ENCODE measurements around the gene ADAM23.
A peak's percentile ranks its signal among the peaks of the same experiment; 100 is the strongest.

ADAM23 gene

GRCh38 chr2:206424134-206424533, 19.2 kb upstream of the ADAM23 start:
- H3K4me3 ChIP-seq (ENCODE audit: low read depth, low read length): no peak overlapping the region
- no peak overlapping the region for H3K27ac ChIP-seq (ENCODE audit: low read depth, low read length)
- H3K9ac ChIP-seq (ENCODE audit: low read length): no peak overlapping the region
- H3K9me3 ChIP-seq (ENCODE audit: control insufficient read depth, insufficient read depth, low read depth, low read length): no peaks in the 10 kb centered on the region
- H3K36me3 ChIP-seq (ENCODE audit: control insufficient read depth, insufficient read depth, low read length): no peaks in the 10 kb centered on the region
- H3K27me3 ChIP-seq (ENCODE audit: control insufficient read depth, insufficient read depth, low read length): no peaks in the 10 kb centered on the region
- 0 out of 2 replicates have a peak, but pooled peaks cover under 1% of the 10 kb centered on the region for H3K4me1 ChIP-seq (ENCODE audit: control insufficient read depth, insufficient read depth, low read length)

GRCh38 chr2:206428783-206429182, 14.5 kb upstream of the ADAM23 start:
- Histone ChIP-seq H3K36me3 (ENCODE audit: control insufficient read depth, insufficient read depth, low read length) (no peaks in the 10 kb centered on the region), H3K4me3 (ENCODE audit: low read depth, low read length) (no peak overlapping the region), H3K27me3 (ENCODE audit: control insufficient read depth, insufficient read depth, low read length) (no peaks in the 10 kb centered on the region), H3K9ac (ENCODE audit: low read length) (no peak overlapping the region), H3K27ac (ENCODE audit: low read depth, low read length) (no peak overlapping the region), H3K4me1 (ENCODE audit: control insufficient read depth, insufficient read depth, low read length) (no peaks in the 10 kb centered on the region), H3K9me3 (ENCODE audit: control insufficient read depth, insufficient read depth, low read depth, low read length) (no peaks in the 10 kb centered on the region)

GRCh38 chr2:206430452-206430851, 12.9 kb upstream of the ADAM23 start:
- Histone ChIP-seq H3K27ac (ENCODE audit: low read depth, low read length) (no peak overlapping the region), H3K36me3 (ENCODE audit: control insufficient read depth, insufficient read depth, low read length) (no peaks in the 10 kb centered on the region), H3K9ac (ENCODE audit: low read length) (no peak overlapping the region), H3K4me3 (ENCODE audit: low read depth, low read length) (no peak overlapping the region), H3K9me3 (ENCODE audit: control insufficient read depth, insufficient read depth, low read depth, low read length) (no peaks in the 10 kb centered on the region), H3K4me1 (ENCODE audit: control insufficient read depth, insufficient read depth, low read length) (no peaks in the 10 kb centered on the region), H3K27me3 (ENCODE audit: control insufficient read depth, insufficient read depth, low read length) (no peaks in the 10 kb centered on the region)

GRCh38 chr2:206431439-206431838, 11.9 kb upstream of the ADAM23 start:
- H3K9ac ChIP-seq (ENCODE audit: low read length): no peak overlapping the region
- no peaks in the 10 kb centered on the region for H3K27me3 ChIP-seq (ENCODE audit: control insufficient read depth, insufficient read depth, low read length)
- no peaks in the 10 kb centered on the region for H3K9me3 ChIP-seq (ENCODE audit: control insufficient read depth, insufficient read depth, low read depth, low read length)
- H3K4me3 ChIP-seq (ENCODE audit: low read depth, low read length): no peak overlapping the region
- H3K36me3 ChIP-seq (ENCODE audit: control insufficient read depth, insufficient read depth, low read length): no peaks in the 10 kb centered on the region
- H3K27ac ChIP-seq (ENCODE audit: low read depth, low read length): no peak overlapping the region
- no peaks in the 10 kb centered on the region for H3K4me1 ChIP-seq (ENCODE audit: control insufficient read depth, insufficient read depth, low read length)

DNA sequence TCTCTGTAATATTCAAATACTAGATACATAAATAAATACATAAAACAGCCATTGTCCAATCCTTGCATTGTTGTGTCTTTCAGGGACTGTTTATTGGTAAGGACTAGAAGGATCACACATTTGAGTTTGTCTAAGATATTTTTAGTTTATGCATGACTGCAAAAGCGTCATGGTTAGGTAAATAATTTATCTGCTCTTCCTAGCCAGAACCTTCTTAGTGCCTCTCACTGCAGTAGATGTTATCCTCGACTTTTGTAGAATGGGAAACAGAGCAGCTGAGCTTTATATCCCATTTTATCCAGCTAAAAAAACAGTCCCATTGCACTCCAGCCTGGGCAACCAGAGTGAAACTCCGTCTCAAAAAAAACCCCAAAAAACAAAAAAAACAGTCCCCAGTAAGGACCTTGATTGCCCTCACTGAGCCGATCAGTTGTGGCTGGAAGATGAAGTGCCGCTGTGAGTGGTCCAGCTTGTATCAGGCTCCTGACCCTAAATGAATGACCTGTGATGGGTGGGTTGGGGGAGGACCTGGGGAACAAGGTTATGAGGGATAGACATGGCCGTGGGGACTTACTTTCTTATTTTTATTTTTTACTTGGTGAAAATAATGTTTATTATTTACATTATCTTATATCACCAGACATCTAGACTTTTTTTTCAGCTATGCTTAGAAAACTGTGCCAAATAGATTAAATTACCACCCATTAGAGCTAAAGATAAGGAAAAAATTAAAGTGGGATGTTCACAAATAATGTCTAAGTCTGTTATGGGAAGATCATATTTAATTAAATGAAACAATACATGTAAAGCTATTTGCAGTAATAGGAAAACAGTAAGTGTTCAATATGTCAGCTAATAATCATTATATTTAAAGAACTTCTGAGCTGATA, 10.9 kb upstream of the ADAM23 start:
- Histone ChIP-seq H3K9me3 (ENCODE audit: control insufficient read depth, insufficient read depth, low read depth, low read length) (no peaks in the 10 kb centered on the region), H3K27me3 (ENCODE audit: control insufficient read depth, insufficient read depth, low read length) (no peaks in the 10 kb centered on the region), H3K4me3 (ENCODE audit: low read depth, low read length) (no peak overlapping the region), H3K27ac (ENCODE audit: low read depth, low read length) (no peak overlapping the region), H3K4me1 (ENCODE audit: control insufficient read depth, insufficient read depth, low read length) (no peaks in the 10 kb centered on the region), H3K9ac (ENCODE audit: low read length) (no peak overlapping the region), H3K36me3 (ENCODE audit: control insufficient read depth, insufficient read depth, low read length) (no peaks in the 10 kb centered on the region)

DNA sequence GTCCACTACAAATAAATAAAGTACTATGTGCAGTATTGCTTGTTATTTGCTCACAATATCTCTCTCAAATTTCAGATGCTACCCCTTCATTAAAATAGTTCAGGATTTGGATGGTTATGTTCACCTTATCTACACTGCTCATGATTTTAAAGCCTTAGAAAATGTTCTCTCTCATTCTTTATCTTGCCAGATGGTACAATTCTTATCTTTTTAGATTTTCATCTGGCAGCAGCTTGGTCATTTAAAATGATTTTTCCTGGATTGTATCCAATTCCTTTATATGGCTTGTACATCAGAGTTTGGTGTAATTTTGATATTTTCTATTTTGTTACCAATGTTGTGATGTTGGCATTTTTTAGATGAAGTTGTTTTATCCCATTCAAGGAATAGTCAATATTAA, 10.1 kb upstream of the ADAM23 start:
- Histone ChIP-seq H3K4me3 (ENCODE audit: low read depth, low read length) (no peak overlapping the region), H3K4me1 (ENCODE audit: control insufficient read depth, insufficient read depth, low read length) (peaks cover 5% of the 10 kb centered on the region; the same call in 1 of the 2 replicates), H3K27ac (ENCODE audit: low read depth, low read length) (no peak overlapping the region), H3K9me3 (ENCODE audit: control insufficient read depth, insufficient read depth, low read depth, low read length) (no peaks in the 10 kb centered on the region), H3K36me3 (ENCODE audit: control insufficient read depth, insufficient read depth, low read length) (no peaks in the 10 kb centered on the region), H3K9ac (ENCODE audit: low read length) (no peak overlapping the region), H3K27me3 (ENCODE audit: control insufficient read depth, insufficient read depth, low read length) (no peaks in the 10 kb centered on the region)

GRCh38 chr2:206433686-206434085, 9.6 kb upstream of the ADAM23 start:
- H3K4me3 ChIP-seq (ENCODE audit: low read depth, low read length): no peak overlapping the region

DNA sequence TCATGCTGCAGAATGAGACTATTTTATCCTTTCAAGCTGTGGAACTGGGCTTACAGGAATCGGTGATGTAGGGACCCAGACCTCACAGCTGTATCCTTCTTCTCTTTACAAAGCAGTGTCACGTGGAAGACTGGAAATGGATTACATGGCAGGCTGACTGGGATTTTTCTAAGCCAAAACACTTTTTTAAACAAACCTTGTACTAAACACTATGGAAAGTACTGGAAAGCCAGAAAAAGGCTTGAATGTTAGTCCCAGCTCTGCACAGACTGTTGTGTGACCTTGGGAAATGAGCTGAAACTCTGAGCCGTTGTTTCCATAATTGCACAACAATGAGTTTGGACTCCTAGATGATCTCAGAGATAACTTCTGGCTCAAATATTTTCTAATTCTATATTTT, 7.6 kb upstream of the ADAM23 start:
- no peak overlapping the region for H3K4me3 ChIP-seq (ENCODE audit: low read depth, low read length)
- H3K27me3 ChIP-seq (ENCODE audit: control insufficient read depth, insufficient read depth, low read length): peaks cover 10% of the 10 kb centered on the region
- H3K27ac ChIP-seq (ENCODE audit: low read depth, low read length): no peak overlapping the region
- H3K36me3 ChIP-seq (ENCODE audit: control insufficient read depth, insufficient read depth, low read length): no peaks in the 10 kb centered on the region
- no peak overlapping the region for H3K9ac ChIP-seq (ENCODE audit: low read length)
- peaks cover 8% of the 10 kb centered on the region; the same call in 1 of the 2 replicates for H3K4me1 ChIP-seq (ENCODE audit: control insufficient read depth, insufficient read depth, low read length)
- no peaks in the 10 kb centered on the region for H3K9me3 ChIP-seq (ENCODE audit: control insufficient read depth, insufficient read depth, low read depth, low read length)

More at GRCh38 chr2:206433686-206434085, 9.6 kb upstream of the ADAM23 start:
- no peaks in the 10 kb centered on the region for H3K27me3 ChIP-seq (ENCODE audit: control insufficient read depth, insufficient read depth, low read length)
- no peak overlapping the region for H3K9ac ChIP-seq (ENCODE audit: low read length)
- H3K4me1 ChIP-seq (ENCODE audit: control insufficient read depth, insufficient read depth, low read length): peaks cover 8% of the 10 kb centered on the region; the same call in 1 of the 2 replicates
- H3K36me3 ChIP-seq (ENCODE audit: control insufficient read depth, insufficient read depth, low read length): no peaks in the 10 kb centered on the region
- H3K9me3 ChIP-seq (ENCODE audit: control insufficient read depth, insufficient read depth, low read depth, low read length): no peaks in the 10 kb centered on the region
- H3K27ac ChIP-seq (ENCODE audit: low read depth, low read length): no peak overlapping the region

GRCh38 chr2:206438196-206438724, 5.1 kb upstream of the ADAM23 start:
- no peak overlapping the region for H3K9ac ChIP-seq (ENCODE audit: low read length)
- H3K4me1 ChIP-seq (ENCODE audit: control insufficient read depth, insufficient read depth, low read length): peaks cover 11% of the 10 kb centered on the region
- H3K27ac ChIP-seq (ENCODE audit: low read depth, low read length): no peak overlapping the region
- H3K27me3 ChIP-seq (ENCODE audit: control insufficient read depth, insufficient read depth, low read length): peaks cover 27% of the 10 kb centered on the region
- H3K9me3 ChIP-seq (ENCODE audit: control insufficient read depth, insufficient read depth, low read depth, low read length): no peaks in the 10 kb centered on the region
- no peak overlapping the region for H3K4me3 ChIP-seq (ENCODE audit: low read depth, low read length)
- H3K36me3 ChIP-seq (ENCODE audit: control insufficient read depth, insufficient read depth, low read length): no peaks in the 10 kb centered on the region

GRCh38 chr2:206442474-206442832, 879 bp upstream of the ADAM23 start:
- Histone ChIP-seq H3K4me1 (ENCODE audit: control insufficient read depth, insufficient read depth, low read length) (peaks cover 25% of the 10 kb centered on the region), H3K27ac (ENCODE audit: low read depth, low read length) (no peak overlapping the region), H3K9me3 (ENCODE audit: control insufficient read depth, insufficient read depth, low read depth, low read length) (no peaks in the 10 kb centered on the region), H3K27me3 (ENCODE audit: control insufficient read depth, insufficient read depth, low read length) (peaks cover 44% of the 10 kb centered on the region), H3K36me3 (ENCODE audit: control insufficient read depth, insufficient read depth, low read length) (no peaks in the 10 kb centered on the region), H3K9ac (ENCODE audit: low read length) (no peak overlapping the region), H3K4me3 (ENCODE audit: low read depth, low read length) (peak overlapping the region; percentile 76)

DNA sequence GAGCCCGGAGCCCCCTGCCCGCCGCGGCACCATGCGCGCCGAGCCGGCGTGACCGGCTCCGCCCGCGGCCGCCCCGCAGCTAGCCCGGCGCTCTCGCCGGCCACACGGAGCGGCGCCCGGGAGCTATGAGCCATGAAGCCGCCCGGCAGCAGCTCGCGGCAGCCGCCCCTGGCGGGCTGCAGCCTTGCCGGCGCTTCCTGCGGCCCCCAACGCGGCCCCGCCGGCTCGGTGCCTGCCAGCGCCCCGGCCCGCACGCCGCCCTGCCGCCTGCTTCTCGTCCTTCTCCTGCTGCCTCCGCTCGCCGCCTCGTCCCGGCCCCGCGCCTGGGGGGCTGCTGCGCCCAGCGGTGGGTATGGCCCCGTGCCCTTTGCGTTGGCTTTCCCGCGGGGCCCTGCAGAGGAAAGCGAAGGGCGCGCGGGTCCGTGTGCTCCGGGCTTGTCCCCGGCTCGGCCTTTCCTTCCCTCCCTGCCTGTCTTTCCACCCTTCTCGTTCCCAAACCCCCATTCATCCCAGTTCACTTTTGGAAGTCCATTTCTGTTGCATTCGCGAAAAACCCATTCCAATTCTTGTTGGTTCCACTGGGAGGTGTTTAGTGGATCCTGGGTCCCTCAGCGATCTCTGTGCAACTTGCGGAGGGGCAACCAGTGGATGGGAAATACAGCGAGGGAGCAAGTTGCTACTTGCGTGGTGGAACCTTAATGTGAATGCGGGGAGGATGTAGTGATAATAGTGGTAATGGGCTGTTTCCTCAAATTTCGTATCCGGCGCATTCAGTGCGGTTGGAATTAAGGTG, 599 bp downstream of the ADAM23 start:
- Histone ChIP-seq H3K27ac (ENCODE audit: low read depth, low read length) (no peak overlapping the region), H3K4me3 (ENCODE audit: low read depth, low read length) (peak overlapping the region; percentile 76), H3K4me1 (ENCODE audit: control insufficient read depth, insufficient read depth, low read length) (peaks cover 23% of the 10 kb centered on the region), H3K36me3 (ENCODE audit: control insufficient read depth, insufficient read depth, low read length) (no peaks in the 10 kb centered on the region), H3K9me3 (ENCODE audit: control insufficient read depth, insufficient read depth, low read depth, low read length) (no peaks in the 10 kb centered on the region), H3K9ac (ENCODE audit: low read length) (peak overlapping the region; percentile 67), H3K27me3 (ENCODE audit: control insufficient read depth, insufficient read depth, low read length) (peaks cover 44% of the 10 kb centered on the region)

Measured in HUES6 (cell line).